H1 (cell line): ENCODE data around the gene ALG14. TPM values are rescaled to one million over a fixed set of nuclear protein-coding genes. Genes with fewer than 3 reads are reported as not detected.

Experiments used
- CTCF ChIA-PET: fragments of 300-600 bp; sonication (Branson Sonifier 250); formaldehyde crosslinking; loops from one replicate; lab custom pipeline; 2021; ENCODE audit not compliant: partially characterized antibody; lab: Charles Lee
- POLR2A ChIA-PET: fragments of 300-600 bp; sonication (Branson Sonifier 250); formaldehyde crosslinking; loops from one replicate; lab custom pipeline; 2021; ENCODE audit warnings: inconsistent platforms; ENCODE audit not compliant: partially characterized antibody; lab: Charles Lee
- DNase-seq, 2 experiments: peaks; one replicate each; pipeline versions ENCODE4 v3.0.0 to v3.0.0-alpha.2; 2010 to 2022; ENCODE audit warnings: low spot score in 2 of 2, low read depth in 1 of 2, mixed read lengths in 1 of 2
- FAIRE-seq: peaks from 2 replicates; lab custom pipeline; 2011; peaks lifted over from hg19 to GRCh38; lab: Jason Lieb, UNC
- H2AFZ ChIP-seq: 2 replicates; pipeline ENCODE4 v1.8.1; 2012; ENCODE audit warnings: low read length, inconsistent platforms
- H2AK5ac ChIP-seq: 2 replicates; pipeline ENCODE4 v1.6.1; 2013; ENCODE audit warnings: low read depth, low read length
- H2BK120ac ChIP-seq: replicated peaks from 2 replicates; pipeline ENCODE3; 2013; ENCODE audit warnings: low read depth, low read length, inconsistent platforms
- H2BK12ac ChIP-seq: 2 replicates; pipeline ENCODE4 v1.6.1; 2013; ENCODE audit warnings: low read depth, low read length
- H2BK15ac ChIP-seq: 2 replicates; pipeline ENCODE4 v1.6.1; 2013; ENCODE audit warnings: low read length
- H2BK20ac ChIP-seq: 2 replicates; pipeline ENCODE4 v1.6.1; 2013; ENCODE audit warnings: low read length
- H2BK5ac ChIP-seq: 2 replicates; pipeline ENCODE4 v1.6.1; 2013; ENCODE audit warnings: low read depth, low read length
- H3K14ac ChIP-seq: 2 replicates; pipeline ENCODE4 v1.6.1; 2013; ENCODE audit warnings: inconsistent platforms; ENCODE audit not compliant: insufficient read length
- H3K18ac ChIP-seq: 2 replicates; pipeline ENCODE4 v1.6.1; 2013; ENCODE audit warnings: low read length; ENCODE audit errors: extremely low read depth
- H3K23ac ChIP-seq: 2 replicates; pipeline ENCODE4 v1.6.1; 2013; ENCODE audit warnings: inconsistent platforms; ENCODE audit not compliant: insufficient read length
- H3K23me2 ChIP-seq: 2 replicates; pipeline ENCODE4 v1.6.1; 2013; ENCODE audit warnings: low read depth, low read length
- H3K27ac ChIP-seq: 2 replicates; pipeline ENCODE4 v1.6.1; 2011; ENCODE audit warnings: low read depth, low read length, inconsistent platforms
- H3K27me3 ChIP-seq, 4 experiments: replicated peaks in 1 of 4; 1 replicate in 1 of 4; 2 replicates in 3 of 4; pipeline versions ENCODE4 v1.6.1 to v1.8.1; 2011 to 2013; ENCODE audit warnings: low read length in 3 of 4, mild to moderate bottlenecking in 3 of 4, inconsistent platforms in 2 of 4, mixed read lengths in 2 of 4, moderate library complexity in 1 of 4; ENCODE audit not compliant: control insufficient read depth in 3 of 4, insufficient read depth in 3 of 4; ENCODE audit errors: extremely low read depth in 1 of 4
- H3K36me3 ChIP-seq, 4 experiments: 2 replicates each; pipeline versions ENCODE4 v1.6.1 to v1.8.1; 2011 to 2013; ENCODE audit warnings: mild to moderate bottlenecking in 4 of 4, low read length in 3 of 4, moderate library complexity in 2 of 4, control low read depth in 1 of 4, inconsistent platforms in 1 of 4; ENCODE audit not compliant: insufficient read depth in 4 of 4, control insufficient read depth in 2 of 4
- H3K4ac ChIP-seq: replicated peaks from 2 replicates; pipeline ENCODE3; 2013; ENCODE audit warnings: low read length, low read depth, mixed read lengths, inconsistent platforms; ENCODE audit not compliant: insufficient read length
- H3K4me1 ChIP-seq, 4 experiments: replicated peaks in 1 of 4; 1 replicate in 1 of 4; 2 replicates in 3 of 4; pipeline versions ENCODE4 v1.6.1 to v1.8.1; 2011 to 2013; ENCODE audit warnings: low read length in 3 of 4, inconsistent platforms in 2 of 4, mixed read lengths in 1 of 4; ENCODE audit not compliant: insufficient read depth in 4 of 4, control insufficient read depth in 3 of 4
- H3K4me2 ChIP-seq, 2 experiments: 2 replicates each; pipeline versions ENCODE4 v1.6.1 to v1.8.1; 2011 to 2013; ENCODE audit warnings: low read depth in 2 of 2, low read length in 2 of 2, control low read depth in 1 of 2, inconsistent platforms in 1 of 2, mild to moderate bottlenecking in 1 of 2; ENCODE audit not compliant: insufficient read depth in 1 of 2
- H3K4me3 ChIP-seq, 4 experiments: fragments of 200-600, 300-600 bp in 1 of 4; sonication (generic), shearing (Covaris generic), sonication (Bioruptor Twin) in 1 of 4; 2 replicates each; pipeline versions ENCODE4 v1.5.1 to v1.8.1; 2011 to 2016; ENCODE audit warnings: low read length in 4 of 4, low read depth in 3 of 4, control low read depth in 2 of 4, inconsistent platforms in 2 of 4, mild to moderate bottlenecking in 2 of 4, mixed read lengths in 1 of 4, moderate library complexity in 1 of 4; ENCODE audit not compliant: insufficient read depth in 2 of 4; ENCODE audit errors: extremely low read depth in 1 of 4
- H3K56ac ChIP-seq: replicated peaks from 2 replicates; pipeline ENCODE3; 2013; ENCODE audit warnings: low read depth, mild to moderate bottlenecking, mixed read lengths, low read length, inconsistent platforms; ENCODE audit not compliant: insufficient read length
- H3K79me1 ChIP-seq: 2 replicates; pipeline ENCODE4 v1.6.1; 2013; ENCODE audit warnings: low read depth, low read length, control low read depth
- H3K79me2 ChIP-seq, 2 experiments: 2 replicates each; pipeline versions ENCODE4 v1.6.1 to v1.8.1; 2012 to 2013; ENCODE audit warnings: low read length in 2 of 2, mild to moderate bottlenecking in 2 of 2, inconsistent platforms in 1 of 2; ENCODE audit not compliant: insufficient read depth in 2 of 2, control insufficient read depth in 1 of 2
- H3K9ac ChIP-seq, 4 experiments: replicated peaks in 1 of 4; 1 replicate in 1 of 4; 2 replicates in 3 of 4; pipeline versions ENCODE4 v1.6.1 to v1.8.1; 2011 to 2013; ENCODE audit warnings: low read depth in 3 of 4, low read length in 3 of 4, control low read depth in 2 of 4, mild to moderate bottlenecking in 2 of 4, moderate library complexity in 2 of 4, inconsistent platforms in 1 of 4; ENCODE audit errors: extremely low read depth in 1 of 4
- H3K9me3 ChIP-seq, 2 experiments: 2 replicates each; pipeline versions ENCODE4 v1.6.1 to v1.8.1; 2012 to 2013; ENCODE audit warnings: mild to moderate bottlenecking in 2 of 2, moderate library complexity in 2 of 2, control low read depth in 1 of 2, inconsistent platforms in 1 of 2, low read depth in 1 of 2, low read length in 1 of 2, mixed read lengths in 1 of 2; ENCODE audit not compliant: insufficient read depth in 2 of 2
- H4K20me1 ChIP-seq, 2 experiments: replicated peaks in 1 of 2; 2 replicates each; pipeline versions ENCODE3 to v1.8.1; 2011 to 2013; ENCODE audit warnings: inconsistent platforms in 2 of 2, low read length in 2 of 2, mild to moderate bottlenecking in 1 of 2; ENCODE audit not compliant: insufficient read depth in 2 of 2, control insufficient read depth in 1 of 2
- H4K5ac ChIP-seq: 2 replicates; pipeline ENCODE4 v1.6.1; 2013; ENCODE audit warnings: low read length, low read depth, mixed read lengths, inconsistent platforms; ENCODE audit not compliant: insufficient read length
- H4K8ac ChIP-seq: 2 replicates; pipeline ENCODE4 v1.8.0; 2013; ENCODE audit warnings: mild to moderate bottlenecking, moderate library complexity, low read length, inconsistent platforms; ENCODE audit not compliant: insufficient read depth; ENCODE audit errors: extremely low read depth
- H4K91ac ChIP-seq: replicated peaks from 2 replicates; pipeline ENCODE3; 2013; ENCODE audit warnings: low read length, mixed read lengths, inconsistent platforms; ENCODE audit not compliant: insufficient read length
- RBBP5 ChIP-seq: IDR thresholded peaks from 2 replicates; pipeline ENCODE4 v1.7.1; 2012; ENCODE audit warnings: low read depth, mild to moderate bottlenecking, inconsistent platforms, low read length, moderate library complexity, borderline replicate concordance
- TCF12 ChIP-seq: IDR thresholded peaks from 2 replicates; pipeline ENCODE4 v1.6.1; 2011; ENCODE audit warnings: low read depth, mild to moderate bottlenecking, low read length
- WGBS, 2 experiments: shearing (Covaris generic) in 1 of 2; methylation state at CpG; one replicate each; pipeline versions ENCODE4 v1.1.6 to v1.1.7; 2013 to 2015; ENCODE audit warnings: low lambda C conversion rate in 2 of 2, mixed read lengths in 2 of 2, inconsistent platforms in 1 of 2, low coverage in 1 of 2, missing lambda C conversion rate in 1 of 2; ENCODE audit not compliant: insufficient replicate concordance in 2 of 2, insufficient coverage in 1 of 2, insufficient read length in 1 of 2; ENCODE audit errors: extremely low coverage in 1 of 2, missing lambda C conversion rate in 1 of 2; 5-methylcytosine and 5-hydroxymethylcytosine counted together
- polyA plus RNA-seq, 7 experiments: library from polyadenylated mRNA; depleted of rRNA in 3 of 7; stranded (reverse) in 5 of 7; unstranded in 2 of 7; fragments of >200 nt in 5 of 7; fragments of 200-250 nt in 2 of 7; gene quantifications; 1 replicate in 5 of 7; 2 replicates in 1 of 7; 4 replicates in 1 of 7; pipeline versions ENCODE4 v1.2.1 to v1.2.3, GENCODE V29; 2011 to 2013; ENCODE audit warnings: missing spikeins in 2 of 7, mixed read lengths in 2 of 7
- total RNA-seq: library from RNA; stranded (reverse); fragmentation: NEBNext Ultra II Directional; extraction: Animal tissue kit (Norgen Biotek cat#: 25700); gene quantifications from 2 replicates; pipeline ENCODE4 v1.2.1, GENCODE V29; 2021
- TF ChIP-seq, protein P1 (sequence below): IDR thresholded peaks from 2 replicates; pipeline ENCODE4 v1.6.1; 2012; ENCODE audit warnings: inconsistent platforms

The ALG14 gene
- total and polyA plus RNA-seq, 2 of the 8 experiments (the other 6 are each of a cell fraction or from before 2014, with no cell fraction given): 0.95 to 1.3 TPM

DNA sequence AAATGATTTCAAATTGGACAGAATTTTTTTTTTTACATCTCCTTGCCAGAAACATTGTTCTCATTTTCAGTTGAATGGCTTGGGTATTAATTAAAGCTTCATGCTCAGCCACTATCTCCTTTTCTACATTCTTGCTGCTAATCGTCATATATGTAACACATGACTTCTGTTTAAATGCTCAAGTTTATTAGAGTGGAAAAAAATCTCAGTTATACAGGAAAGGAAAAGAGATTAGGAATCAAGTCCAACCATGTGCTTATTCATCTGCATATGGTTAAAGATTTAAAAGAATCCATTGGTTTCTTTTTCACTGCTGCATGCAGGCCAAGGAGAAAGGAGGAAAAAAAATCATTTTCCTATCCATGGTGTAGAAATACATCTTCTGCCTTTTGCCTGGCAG is 98.5 kb downstream of the ALG14 start:
- FAIRE-seq: no peak
- POLR2A ChIA-PET: interaction anchor here (0.7 kb wide), 1 partner anchor 22 kb away, joined by 3 read pairs; no protein-coding TSS in a partner anchor

More for the DNA sequence above, 98.5 kb downstream of the ALG14 start:
- H2BK20ac ChIP-seq: no peak overlapping the region
- H3K4me1 ChIP-seq: peaks cover 0 to 4% (median 3%) of the 10 kb centered on the region in 4 experiments; a peak in 4 of 7 replicates
- H3K4ac ChIP-seq: no peak overlapping the region
- H2BK12ac ChIP-seq: no peak overlapping the region
- no peak overlapping the region for H3K4me2 ChIP-seq
- H2AK5ac ChIP-seq: no peak overlapping the region
- no peak overlapping the region for H3K18ac ChIP-seq
- no peaks in the 10 kb centered on the region for H4K20me1 ChIP-seq
- no peaks in the 10 kb centered on the region for H3K79me2 ChIP-seq
- H4K5ac ChIP-seq: no peak overlapping the region
- WGBS, 2 experiments: 84% methylated on average over 1 of the region's 1 CpG; no CpG with 5 or more reads in 1 of the 2 experiments
- H3K27me3 ChIP-seq: no peaks in the 10 kb centered on the region
- H3K9me3 ChIP-seq: no peaks in the 10 kb centered on the region
- H3K36me3 ChIP-seq: no peaks in the 10 kb centered on the region
- H3K79me1 ChIP-seq: no peaks in the 10 kb centered on the region
- H2AFZ ChIP-seq: no peak overlapping the region
- no peak overlapping the region for H4K91ac ChIP-seq
- no peak overlapping the region for H3K4me3 ChIP-seq
- no peak overlapping the region for H3K23ac ChIP-seq
- H3K27ac ChIP-seq: no peak overlapping the region
- H3K9ac ChIP-seq: no peak overlapping the region
- H3K14ac ChIP-seq: no peak overlapping the region
- H2BK5ac ChIP-seq: no peak overlapping the region
- no peak overlapping the region for H4K8ac ChIP-seq
- CTCF ChIA-PET: no interaction called here
- TF ChIP-seq TCF12 (no peak), RBBP5 (no peak)
- TF ChIP-seq, protein P1, sequence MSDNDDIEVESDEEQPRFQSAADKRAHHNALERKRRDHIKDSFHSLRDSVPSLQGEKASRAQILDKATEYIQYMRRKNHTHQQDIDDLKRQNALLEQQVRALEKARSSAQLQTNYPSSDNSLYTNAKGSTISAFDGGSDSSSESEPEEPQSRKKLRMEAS: no peak
- no peak for DNase-seq
- no peaks in the 10 kb centered on the region for H3K23me2 ChIP-seq
- no peak overlapping the region for H2BK15ac ChIP-seq
- H3K56ac ChIP-seq: no peak overlapping the region
- H2BK120ac ChIP-seq: no peak overlapping the region
